Skin of body (tissue), 2 donors: Measurements from ENCODE around the gene CFAP97D1. TPM values are rescaled to one million over a fixed set of nuclear protein-coding genes. Genes with fewer than 3 reads are reported as not detected.
A peak's percentile ranks its signal among the peaks of the same experiment; 100 is the strongest.

ENCODE experiments used
- DNase-seq: peaks from one replicate; lab custom pipeline; 2025; lab: John Stamatoyannopoulos, UW
- total RNA-seq: library from RNA; depleted of rRNA; stranded (reverse); fragments of >200 nt; gene quantifications from one replicate; pipeline ENCODE4 v1.2.3, GENCODE V29; 2014

The CFAP97D1 gene
- total RNA-seq, 1 donor from 2014 or later, result not detected

DNA sequence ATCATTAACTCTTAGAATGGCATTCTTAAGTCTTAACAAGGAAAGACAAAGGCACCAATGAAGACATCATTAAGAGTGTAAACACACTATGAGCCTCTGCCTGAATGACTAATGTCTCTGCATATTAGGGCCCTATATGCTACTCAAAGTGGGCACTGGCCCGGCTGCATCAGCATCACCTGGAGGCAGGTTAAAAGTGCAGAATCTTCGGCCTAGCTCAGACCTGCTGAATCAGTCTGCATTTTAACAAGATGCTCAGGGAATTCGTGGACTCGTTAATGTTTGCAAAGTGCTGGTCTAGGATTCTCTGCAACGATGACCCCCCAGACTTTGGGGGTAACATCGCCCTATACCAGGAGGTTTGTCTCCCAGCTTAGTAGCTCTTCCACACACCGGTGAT is 46.0 kb downstream of the CFAP97D1 start:
- no peak for DNase-seq

DNA sequence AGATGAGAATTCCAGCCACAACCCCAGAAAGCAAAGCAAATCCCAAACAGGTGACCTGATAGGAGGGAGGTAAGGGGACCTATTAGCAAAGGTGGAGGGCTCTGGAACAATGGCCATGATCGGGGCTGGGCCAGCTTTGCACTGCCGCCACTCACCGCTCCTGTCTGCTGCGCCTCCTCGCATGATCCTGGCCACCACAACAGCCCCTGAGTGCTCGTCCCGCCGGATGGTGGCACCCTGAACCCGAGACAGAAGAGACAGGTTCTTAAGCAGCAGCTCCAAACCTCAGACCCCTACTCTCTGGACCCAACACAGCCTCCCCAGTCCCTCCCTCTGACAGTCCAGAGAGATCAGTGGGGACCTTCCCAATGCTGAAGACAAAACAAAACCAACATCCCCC is 47.4 kb downstream of the CFAP97D1 start:
- DNase-seq, result no peak

DNA sequence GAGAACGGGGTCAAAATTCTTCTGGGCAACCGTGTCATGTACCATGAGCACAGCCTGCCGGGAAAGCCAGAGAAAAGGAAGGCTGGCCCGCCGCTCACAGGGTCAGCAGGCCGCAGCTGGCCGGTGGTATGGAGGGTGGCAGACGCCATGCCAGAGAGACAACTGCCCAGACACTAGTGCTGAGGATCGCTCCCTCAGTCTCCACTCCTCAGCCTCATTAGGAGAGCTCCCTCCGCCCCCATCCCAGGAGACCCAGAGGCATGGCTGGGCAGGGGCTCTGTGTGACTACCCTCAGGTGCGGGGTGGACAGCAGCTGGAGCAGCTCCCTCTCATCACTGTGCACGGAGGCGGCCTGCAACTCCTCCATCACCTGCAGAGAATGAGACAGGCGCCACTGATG is 49.5 kb downstream of the CFAP97D1 start:
- DNase-seq, result no peak

DNA sequence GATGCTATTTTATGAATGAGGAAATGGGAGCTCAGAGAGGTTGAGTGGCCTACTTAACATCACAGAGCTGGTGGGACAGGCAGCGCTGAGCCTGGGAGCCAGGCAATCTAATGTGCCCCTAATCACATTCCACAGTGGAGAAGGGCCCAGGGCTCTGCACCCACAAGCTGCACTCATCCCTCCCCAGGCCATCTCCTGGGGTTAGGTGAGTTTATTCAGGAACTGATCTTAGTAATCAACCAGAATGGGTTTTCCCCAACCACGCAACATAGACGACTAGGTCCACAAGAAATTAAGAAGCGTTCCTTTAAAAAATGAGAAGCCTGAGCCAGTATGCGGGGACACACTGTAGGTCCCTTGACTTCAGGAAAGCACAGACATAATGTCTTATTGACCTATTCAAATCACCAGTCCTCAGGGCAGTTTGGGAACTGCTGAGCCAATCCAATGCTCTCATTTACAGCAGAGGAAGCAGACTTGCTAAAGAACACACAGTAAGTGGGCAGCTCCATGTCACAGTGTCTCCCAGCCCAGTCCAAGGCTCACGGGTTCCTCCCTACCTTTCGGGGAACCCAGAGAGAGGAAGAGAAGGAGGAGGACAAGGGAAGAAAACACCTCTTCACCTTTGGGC is 50.4 kb downstream of the CFAP97D1 start:
- DNase-seq, result no peak

DNA sequence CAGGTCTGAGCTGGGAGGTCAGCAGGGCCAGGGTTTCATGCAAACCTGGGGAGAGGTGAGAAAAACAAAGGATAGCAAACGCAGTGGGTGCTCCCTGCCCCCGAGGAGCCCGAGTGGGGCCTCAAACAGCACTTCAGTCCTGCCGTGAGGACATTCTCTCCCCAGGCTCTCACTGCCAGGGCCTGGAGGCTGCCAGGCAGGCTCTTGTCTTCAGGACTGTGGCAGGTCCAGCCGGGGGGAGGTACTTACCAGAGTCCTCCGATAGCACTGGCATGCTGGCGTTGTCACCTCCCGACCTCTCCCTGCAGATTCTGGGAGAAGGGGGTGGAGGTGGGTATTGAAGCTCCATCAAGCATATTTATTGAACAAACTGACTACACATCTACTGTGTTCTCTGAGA is 51.4 kb downstream of the CFAP97D1 start:
- DNase-seq, result no peak

DNA sequence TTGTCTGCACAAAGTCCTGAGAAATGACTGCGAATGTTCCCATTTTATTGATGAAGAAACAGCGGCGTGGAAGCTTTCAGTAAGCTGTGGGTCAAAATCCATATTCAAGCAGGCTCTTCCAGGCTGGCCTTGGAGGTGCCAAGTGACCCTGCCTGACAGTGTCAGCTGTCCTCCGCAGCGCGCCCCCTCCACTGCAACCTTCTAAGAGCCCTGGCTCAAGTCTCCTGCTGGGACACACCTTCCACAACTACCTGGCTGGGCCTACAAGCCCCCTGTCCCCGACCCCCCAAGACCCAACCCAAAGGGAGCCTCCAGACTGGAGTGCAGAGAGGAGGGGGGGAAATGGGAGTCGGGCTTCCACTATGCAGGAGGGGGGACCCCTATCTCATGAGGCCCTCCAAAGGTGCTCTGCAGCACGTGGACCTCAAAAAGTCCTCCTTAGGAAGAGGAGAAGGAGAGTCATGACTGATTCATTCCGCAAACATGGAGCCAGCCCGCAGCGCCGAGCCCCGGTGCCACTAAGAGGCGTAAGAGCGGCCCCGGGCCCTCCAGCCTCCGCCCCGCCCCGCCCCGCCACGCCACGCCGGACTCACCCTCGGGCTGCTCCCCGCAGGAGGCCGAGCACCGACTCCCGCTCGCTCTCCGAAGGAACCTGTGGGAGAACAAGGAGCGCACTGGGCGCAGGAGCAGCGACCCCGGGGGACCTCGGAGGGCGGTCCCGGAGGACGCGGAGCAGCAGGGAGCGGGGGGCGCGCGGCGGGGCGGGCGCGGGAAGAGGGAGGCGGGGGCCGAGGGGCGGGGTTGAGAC is 52.1 kb downstream of the CFAP97D1 start:
- DNase-seq, result no peak

DNA sequence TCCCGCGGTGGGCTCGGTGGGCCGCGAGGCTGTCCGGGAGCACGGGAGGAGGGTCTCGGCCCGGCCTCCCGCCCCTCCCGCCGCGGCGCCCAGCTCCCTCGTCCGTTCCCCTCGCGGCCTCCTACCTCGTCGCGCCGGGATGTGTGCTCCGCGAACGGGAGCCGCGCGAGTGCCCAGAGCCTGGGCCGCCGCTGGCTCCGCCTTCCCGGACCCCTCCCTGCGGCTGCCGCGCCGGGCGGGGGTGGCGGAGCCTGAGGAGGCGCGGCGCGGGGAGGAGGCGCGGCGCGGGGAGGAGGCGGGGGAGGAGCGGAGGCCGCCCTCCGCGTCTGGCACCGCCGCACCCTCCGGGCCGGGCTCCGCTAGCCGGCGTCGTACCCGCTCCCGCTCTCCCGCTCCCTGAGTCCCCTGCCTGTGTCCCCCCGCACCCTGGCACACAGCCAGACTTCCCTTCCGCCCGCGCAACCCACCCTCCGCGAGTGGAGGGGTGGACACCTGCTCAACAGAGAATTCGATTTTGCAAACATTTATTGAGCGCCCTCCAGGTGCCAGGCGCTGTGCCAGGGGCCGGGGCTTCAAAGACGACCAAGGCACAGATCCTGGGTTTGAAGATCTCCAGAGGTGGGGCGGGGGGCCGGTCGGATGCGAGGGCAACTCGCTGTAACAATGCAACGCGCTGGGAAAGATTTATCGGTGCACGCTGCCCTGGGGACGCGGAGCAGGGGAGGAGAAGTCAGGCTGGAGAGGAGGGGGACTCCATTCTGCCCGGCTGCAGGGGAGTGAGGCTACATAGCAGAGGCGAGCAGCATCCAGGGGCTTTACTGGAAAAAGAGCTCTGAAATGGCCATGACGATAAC is 53.0 kb downstream of the CFAP97D1 start, which contains the start of gene MPP3:
TSS of gene MPP3 (minus strand) at position 171 of the 854 bp plus-strand sequence. CDS start 1,240 bp downstream, outside the sequence.
- DNase-seq, result peak; percentile 36

DNA sequence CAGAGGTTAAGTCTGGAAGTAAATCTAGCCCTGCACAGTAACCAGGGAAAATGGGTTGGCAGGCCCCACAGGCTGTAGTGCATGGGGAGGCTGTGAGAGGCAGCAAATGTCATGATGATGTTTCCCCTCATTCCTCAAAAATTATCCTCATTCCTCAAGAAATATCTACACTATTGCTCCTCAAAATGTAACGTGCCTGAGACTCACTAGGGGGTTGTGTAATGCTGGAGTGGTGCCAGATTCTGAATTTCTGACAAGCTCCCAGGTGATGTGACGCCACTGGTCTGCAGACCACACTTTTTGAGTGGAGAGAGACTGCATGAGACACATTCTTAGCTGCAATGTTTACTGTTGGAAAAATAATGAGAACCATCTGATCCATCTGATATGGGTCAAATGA is 53.9 kb downstream of the CFAP97D1 start:
- DNase-seq, result peak; percentile 31

Other genes starting within 250 kb of the CFAP97D1 start
- 3.0 TPM for gene ETV4, start 234.1 kb upstream of the CFAP97D1 start, total RNA-seq
- gene MEOX1, start 118.5 kb upstream of the CFAP97D1 start, total RNA-seq, result 10.9 TPM
- gene SOST, start 21.6 kb upstream of the CFAP97D1 start, total RNA-seq, result 0.20 TPM
- 29.2 TPM for gene DUSP3, start 1.5 kb upstream of the CFAP97D1 start, total RNA-seq
- gene MPP3, start 52.7 kb downstream of the CFAP97D1 start, total RNA-seq, result 7.7 TPM
- gene CD300LG, start 66.7 kb downstream of the CFAP97D1 start, total RNA-seq, result 2.5 TPM
- gene MPP2, start 127.1 kb downstream of the CFAP97D1 start, total RNA-seq, result 3.0 TPM
- not detected for gene PPY, start 162.0 kb downstream of the CFAP97D1 start, total RNA-seq
- not detected for gene PYY, start 173.5 kb downstream of the CFAP97D1 start, total RNA-seq
- gene NAGS, start 224.2 kb downstream of the CFAP97D1 start, total RNA-seq, result 0.49 TPM
- 25.9 TPM for gene TMEM101, start 234.5 kb downstream of the CFAP97D1 start, total RNA-seq